Trophoblast cell (in vitro differentiated cells and primary cell): ENCODE measurements around the gene MICU1.
A peak's percentile ranks its signal among the peaks of the same experiment; 100 is the strongest.

Experiments used
- DNase-seq, 2 donors: peaks; one replicate each; pipeline ENCODE4 v3.0.0-alpha.2; 2016
- H2AFZ ChIP-seq: 2 replicates; pipeline ENCODE4 v1.6.1; 2013; ENCODE audit warnings: low read length, moderate library complexity, mild to moderate bottlenecking; ENCODE audit not compliant: insufficient read depth, poor library complexity
- H2AK5ac ChIP-seq: 2 replicates; pipeline ENCODE4 v1.6.1; 2013; ENCODE audit warnings: mild to moderate bottlenecking, low read length
- H2BK120ac ChIP-seq: 2 replicates; pipeline ENCODE4 v1.6.1; 2013; ENCODE audit warnings: low read length, mild to moderate bottlenecking, moderate library complexity; ENCODE audit not compliant: insufficient read depth, poor library complexity
- H2BK12ac ChIP-seq: 2 replicates; pipeline ENCODE4 v1.6.1; 2013; ENCODE audit warnings: mild to moderate bottlenecking, low read length, moderate library complexity
- H2BK5ac ChIP-seq: 2 replicates; pipeline ENCODE4 v1.6.1; 2013; ENCODE audit warnings: low read length, low read depth, moderate library complexity, mild to moderate bottlenecking; ENCODE audit not compliant: poor library complexity
- H3K14ac ChIP-seq: 2 replicates; pipeline ENCODE4 v1.6.1; 2013; ENCODE audit warnings: mild to moderate bottlenecking, low read length
- H3K18ac ChIP-seq: 2 replicates; pipeline ENCODE4 v1.6.1; 2013; ENCODE audit warnings: mild to moderate bottlenecking, low read length
- H3K23ac ChIP-seq: 2 replicates; pipeline ENCODE4 v1.6.1; 2013; ENCODE audit warnings: low read length
- H3K27ac ChIP-seq: 2 replicates; pipeline ENCODE4 v1.5.1; 2013; ENCODE audit warnings: low read depth, mild to moderate bottlenecking, inconsistent platforms, low read length, moderate library complexity
- H3K27me3 ChIP-seq: 2 replicates; pipeline ENCODE4 v1.6.1; 2013; ENCODE audit warnings: inconsistent platforms, mild to moderate bottlenecking, low read length, moderate library complexity; ENCODE audit not compliant: insufficient read depth
- H3K36me3 ChIP-seq, 2 experiments: 1 replicate in 1 of 2; 2 replicates in 1 of 2; pipeline ENCODE4 v1.6.1; 2013; ENCODE audit warnings: low read length in 2 of 2, mild to moderate bottlenecking in 2 of 2, moderate library complexity in 1 of 2; ENCODE audit not compliant: insufficient read depth in 2 of 2, control insufficient read depth in 1 of 2
- H3K4ac ChIP-seq: 2 replicates; pipeline ENCODE4 v1.6.1; 2013; ENCODE audit warnings: low read depth, mild to moderate bottlenecking, low read length, moderate library complexity
- H3K4me1 ChIP-seq, 2 experiments: 1 replicate in 1 of 2; 2 replicates in 1 of 2; pipeline ENCODE4 v1.6.1; 2013; ENCODE audit warnings: low read length in 2 of 2, mild to moderate bottlenecking in 2 of 2, moderate library complexity in 1 of 2; ENCODE audit not compliant: insufficient read depth in 2 of 2, control insufficient read depth in 1 of 2
- H3K4me2 ChIP-seq: 2 replicates; pipeline ENCODE4 v1.6.1; 2013; ENCODE audit warnings: inconsistent platforms, mild to moderate bottlenecking, low read length, moderate library complexity
- H3K4me3 ChIP-seq: 2 replicates; pipeline ENCODE4 v1.5.1; 2013; ENCODE audit warnings: mild to moderate bottlenecking, low read depth, low read length, inconsistent platforms
- H3K79me1 ChIP-seq: one replicate; pipeline ENCODE4 v1.6.1; 2013; ENCODE audit warnings: low read length
- H3K79me2 ChIP-seq: 2 replicates; pipeline ENCODE4 v1.6.1; 2013; ENCODE audit warnings: low read length, mild to moderate bottlenecking; ENCODE audit not compliant: control insufficient read depth, insufficient read depth, poor library complexity
- H3K9ac ChIP-seq: 2 replicates; pipeline ENCODE4 v1.6.1; 2013; ENCODE audit warnings: mild to moderate bottlenecking, low read length
- H3K9me3 ChIP-seq: 2 replicates; pipeline ENCODE4 v1.6.1; 2013; ENCODE audit warnings: low read depth, mild to moderate bottlenecking, control low read depth, inconsistent platforms, low read length; ENCODE audit not compliant: insufficient read depth
- H4K12ac ChIP-seq: 2 replicates; pipeline ENCODE4 v1.6.1; 2013; ENCODE audit warnings: low read depth, mild to moderate bottlenecking, low read length, moderate library complexity
- H4K8ac ChIP-seq: 2 replicates; pipeline ENCODE4 v1.6.1; 2013; ENCODE audit warnings: low read depth, mild to moderate bottlenecking, low read length, moderate library complexity
- H4K91ac ChIP-seq: one replicate; pipeline ENCODE4 v1.6.1; 2013; ENCODE audit warnings: low read depth, mild to moderate bottlenecking, low read length, moderate library complexity
- WGBS: extraction: QIAGEN DNeasy Blood & Tissue Kit; methylation state at CpG from one replicate; pipeline ENCODE4 v1.1.7; 2013; ENCODE audit warnings: missing lambda C conversion rate; ENCODE audit not compliant: insufficient read length, insufficient coverage; ENCODE audit errors: extremely low coverage; 5-methylcytosine and 5-hydroxymethylcytosine counted together

MICU1 gene

GRCh38 chr10:72379776-72380175 lies 246.1 kb downstream of the MICU1 start:
- no peak overlapping the region for H4K8ac ChIP-seq
- H3K18ac ChIP-seq, result no peak overlapping the region
- no peak overlapping the region for H2BK120ac ChIP-seq
- H2BK12ac ChIP-seq, result no peak overlapping the region
- no peak for DNase-seq
- H2BK5ac ChIP-seq, result no peak overlapping the region
- H4K12ac ChIP-seq, result no peak overlapping the region
- H2AK5ac ChIP-seq, result no peak overlapping the region
- no peaks in the 10 kb centered on the region for H3K36me3 ChIP-seq
- H3K9ac ChIP-seq, result no peak overlapping the region
- peaks cover 0 to under 1% of the 10 kb centered on the region in 2 experiments for H3K4me1 ChIP-seq
- H4K91ac ChIP-seq, result no peak overlapping the region
- no peak overlapping the region for H3K23ac ChIP-seq
- no peaks in the 10 kb centered on the region for H3K9me3 ChIP-seq
- H3K27ac ChIP-seq, result no peak overlapping the region
- H3K79me2 ChIP-seq, result no peaks in the 10 kb centered on the region
- no peak overlapping the region for H2AFZ ChIP-seq
- H3K14ac ChIP-seq, result no peak overlapping the region
- H3K27me3 ChIP-seq, result no peaks in the 10 kb centered on the region
- H3K4me3 ChIP-seq, result no peak overlapping the region
- H3K4ac ChIP-seq, result no peak overlapping the region
- H3K4me2 ChIP-seq, result no peak overlapping the region
- H3K79me1 ChIP-seq, result no peaks in the 10 kb centered on the region
- no CpG with 5 or more reads among the region's 2 CpGs for WGBS

DNA sequence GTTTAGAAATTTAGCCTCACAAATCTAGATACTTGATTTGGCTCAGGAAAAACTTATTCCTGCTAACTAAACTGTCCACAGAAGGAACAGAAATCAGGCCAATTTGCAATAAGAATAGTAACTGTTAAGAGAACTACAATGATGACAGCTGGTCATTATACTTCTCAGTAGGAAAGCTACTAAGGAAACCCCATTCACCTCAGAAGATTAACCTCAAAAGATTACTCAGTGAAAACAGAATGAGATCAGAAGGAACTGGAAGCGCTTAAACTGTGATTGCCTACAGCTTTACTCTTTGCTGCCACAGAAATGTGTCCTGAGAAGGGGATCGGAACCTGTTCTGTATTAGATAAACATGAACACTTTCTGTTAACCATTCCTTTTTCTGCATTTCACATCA lies 246.8 kb downstream of the MICU1 start:
- no CpG with 5 or more reads among the region's 2 CpGs for WGBS
- H2AFZ ChIP-seq, result no peak overlapping the region

DNA sequence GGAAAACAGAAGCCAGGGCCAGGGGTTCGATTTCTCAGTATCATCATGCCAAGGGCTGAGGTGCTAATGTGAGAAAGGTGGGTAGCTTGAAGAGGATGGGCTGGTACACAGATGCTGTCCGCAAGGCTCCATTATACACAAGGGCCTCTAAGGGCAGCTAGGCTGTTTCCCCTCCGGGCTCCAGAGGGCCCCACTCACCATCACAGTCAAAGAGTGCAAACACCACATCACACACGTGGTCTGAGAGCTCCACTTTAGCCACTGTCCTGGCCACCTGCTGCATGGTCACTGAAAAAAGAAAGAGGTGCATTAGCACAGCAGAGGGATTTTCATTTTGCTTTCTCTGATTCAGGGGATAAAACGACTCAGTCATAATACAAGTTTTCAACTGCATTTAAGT lies 250.3 kb downstream of the MICU1 start:
- no peak overlapping the region for H3K9ac ChIP-seq
- no peak overlapping the region for H3K4me3 ChIP-seq
- H3K9me3 ChIP-seq, result no peaks in the 10 kb centered on the region
- no peak overlapping the region for H4K12ac ChIP-seq
- H2BK120ac ChIP-seq, result no peak overlapping the region
- no peaks in the 10 kb centered on the region for H3K79me2 ChIP-seq
- no peak overlapping the region for H3K23ac ChIP-seq
- no peak for DNase-seq
- no peaks in the 10 kb centered on the region for H3K79me1 ChIP-seq
- no peak overlapping the region for H2BK5ac ChIP-seq
- H3K4me1 ChIP-seq, result no peaks in the 10 kb centered on the region
- H3K4ac ChIP-seq, result no peak overlapping the region
- H2AK5ac ChIP-seq, result no peak overlapping the region
- no peak overlapping the region for H4K91ac ChIP-seq
- H3K27me3 ChIP-seq, result no peaks in the 10 kb centered on the region
- no peak overlapping the region for H3K27ac ChIP-seq
- no peaks in the 10 kb centered on the region for H3K36me3 ChIP-seq
- peak overlapping the region; percentile 25 for H3K4me2 ChIP-seq
- no peak overlapping the region for H2AFZ ChIP-seq
- no CpG with 5 or more reads among the region's 5 CpGs for WGBS
- H2BK12ac ChIP-seq, result no peak overlapping the region
- no peak overlapping the region for H3K14ac ChIP-seq
- H4K8ac ChIP-seq, result no peak overlapping the region
- H3K18ac ChIP-seq, result no peak overlapping the region

More for the DNA sequence above, 246.8 kb downstream of the MICU1 start:
- no peak overlapping the region for H3K4ac ChIP-seq
- H3K14ac ChIP-seq, result no peak overlapping the region
- H3K4me1 ChIP-seq, result no peaks in the 10 kb centered on the region
- H3K9ac ChIP-seq, result no peak overlapping the region
- H3K27ac ChIP-seq, result no peak overlapping the region
- H3K27me3 ChIP-seq, result no peaks in the 10 kb centered on the region
- H4K8ac ChIP-seq, result no peak overlapping the region
- H3K4me2 ChIP-seq, result no peak overlapping the region
- no peak overlapping the region for H3K23ac ChIP-seq
- no peak overlapping the region for H2BK12ac ChIP-seq
- no peak overlapping the region for H3K4me3 ChIP-seq
- no peak overlapping the region for H4K12ac ChIP-seq
- no peak for DNase-seq
- H3K79me1 ChIP-seq, result no peaks in the 10 kb centered on the region
- H3K36me3 ChIP-seq, result no peaks in the 10 kb centered on the region
- H2BK5ac ChIP-seq, result no peak overlapping the region
- H3K79me2 ChIP-seq, result no peaks in the 10 kb centered on the region
- no peak overlapping the region for H4K91ac ChIP-seq
- H2AK5ac ChIP-seq, result no peak overlapping the region
- no peak overlapping the region for H3K18ac ChIP-seq
- H2BK120ac ChIP-seq, result no peak overlapping the region
- no peaks in the 10 kb centered on the region for H3K9me3 ChIP-seq

DNA sequence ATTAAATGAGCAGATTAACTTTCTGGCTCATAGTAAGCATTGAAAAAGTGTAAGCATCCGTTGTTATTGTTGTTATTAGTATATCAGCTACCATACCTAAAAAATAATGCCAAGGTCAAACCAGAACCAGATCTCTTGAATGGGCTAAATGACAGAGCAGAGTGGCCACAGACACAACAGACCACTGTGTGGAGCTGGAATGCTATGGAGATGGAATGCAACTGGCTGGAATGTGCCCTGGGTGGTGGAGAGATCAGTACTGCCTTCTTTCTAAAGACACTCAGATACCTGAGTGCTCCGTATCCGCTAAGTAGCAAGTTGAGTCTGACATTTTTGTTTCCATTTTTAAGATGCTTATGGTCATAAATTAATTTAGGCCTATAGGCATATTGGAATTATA lies 250.7 kb downstream of the MICU1 start:
- Histone ChIP-seq H2BK12ac (no peak overlapping the region), H3K9ac (no peak overlapping the region), H4K91ac (no peak overlapping the region), H3K4ac (no peak overlapping the region), H3K27ac (no peak overlapping the region), H4K8ac (no peak overlapping the region), H3K4me1 (no peaks in the 10 kb centered on the region), H4K12ac (no peak overlapping the region), H3K9me3 (no peaks in the 10 kb centered on the region), H3K4me3 (no peak overlapping the region), H3K18ac (no peak overlapping the region), H3K23ac (no peak overlapping the region), H2BK5ac (no peak overlapping the region), H3K14ac (no peak overlapping the region), H3K79me2 (no peaks in the 10 kb centered on the region), H3K27me3 (no peaks in the 10 kb centered on the region), H2AFZ (no peak overlapping the region), H3K36me3 (no peaks in the 10 kb centered on the region), H2BK120ac (no peak overlapping the region), H3K4me2 (peak overlapping the region; percentile 25), H2AK5ac (no peak overlapping the region), H3K79me1 (no peaks in the 10 kb centered on the region)
- no CpG with 5 or more reads among the region's 3 CpGs for WGBS
- DNase-seq, result peak; percentile 57 to 72
